Neuronal stem cell (in vitro differentiated cells): ENCODE data around the gene TRPM2.

Experiments used
- DNase-seq: peaks from one replicate; pipeline ENCODE4 v3.0.0-alpha.2; 2013; ENCODE audit warnings: low spot score
- H2AFZ ChIP-seq: one replicate; pipeline ENCODE4 v1.6.1; 2013; ENCODE audit warnings: mild to moderate bottlenecking, low read length, inconsistent platforms
- H2AK5ac ChIP-seq: 2 replicates; pipeline ENCODE4 v1.6.1; 2013; ENCODE audit warnings: low read depth, mild to moderate bottlenecking, inconsistent platforms, low read length, moderate library complexity, mixed read lengths
- H2BK120ac ChIP-seq: 2 replicates; pipeline ENCODE4 v1.6.1; 2013; ENCODE audit warnings: low read depth, mild to moderate bottlenecking, inconsistent platforms, low read length, moderate library complexity, mixed read lengths
- H2BK12ac ChIP-seq: one replicate; pipeline ENCODE4 v1.6.1; 2013; ENCODE audit warnings: low read length, inconsistent platforms
- H2BK15ac ChIP-seq: 2 replicates; pipeline ENCODE4 v1.6.1; 2013; ENCODE audit warnings: mild to moderate bottlenecking, low read length, inconsistent platforms, mixed read lengths
- H2BK5ac ChIP-seq: one replicate; pipeline ENCODE4 v1.6.1; 2013; ENCODE audit warnings: inconsistent platforms, mild to moderate bottlenecking, low read length, moderate library complexity
- H3K14ac ChIP-seq: one replicate; pipeline ENCODE4 v1.6.1; 2013; ENCODE audit warnings: low read length, inconsistent platforms
- H3K18ac ChIP-seq: 2 replicates; pipeline ENCODE4 v1.6.1; 2013; ENCODE audit warnings: low read length, inconsistent platforms
- H3K23ac ChIP-seq: 2 replicates; pipeline ENCODE4 v1.6.1; 2013; ENCODE audit warnings: low read depth, mild to moderate bottlenecking, mixed read lengths, low read length, inconsistent platforms; ENCODE audit not compliant: poor library complexity
- H3K27ac ChIP-seq: replicated peaks from 3 replicates; pipeline ENCODE4 v1.5.1; 2013; ENCODE audit warnings: low read length, inconsistent platforms
- H3K27me3 ChIP-seq, 3 experiments: 2 replicates each; pipeline ENCODE4 v1.6.1; 2013; ENCODE audit warnings: low read length in 3 of 3, mild to moderate bottlenecking in 2 of 3, inconsistent platforms in 1 of 3, low read depth in 1 of 3, mixed read lengths in 1 of 3, moderate library complexity in 1 of 3; ENCODE audit not compliant: control insufficient read depth in 3 of 3, insufficient read depth in 3 of 3
- H3K36me3 ChIP-seq, 2 donors: replicated peaks in 1 of 2; 2 replicates each; pipeline ENCODE4 v1.6.1; 2013; ENCODE audit warnings: low read length in 2 of 2; ENCODE audit not compliant: control insufficient read depth in 2 of 2, insufficient read depth in 2 of 2
- H3K4ac ChIP-seq: 2 replicates; pipeline ENCODE4 v1.6.1; 2013; ENCODE audit warnings: inconsistent platforms, mild to moderate bottlenecking, low read length, moderate library complexity
- H3K4me1 ChIP-seq, 2 donors: 1 replicate in 1 of 2; 2 replicates in 1 of 2; pipeline ENCODE4 v1.6.1; 2013; ENCODE audit warnings: low read length in 2 of 2, low read depth in 1 of 2; ENCODE audit not compliant: control insufficient read depth in 2 of 2, insufficient read depth in 1 of 2
- H3K4me2 ChIP-seq: one replicate; pipeline ENCODE4 v1.6.1; 2013; ENCODE audit warnings: mild to moderate bottlenecking, low read length, inconsistent platforms; ENCODE audit not compliant: insufficient read depth, poor library complexity, severe bottlenecking
- H3K4me3 ChIP-seq, 2 donors: 2 replicates each; pipeline ENCODE4 v1.5.1; 2013; ENCODE audit warnings: low read length in 2 of 2, mild to moderate bottlenecking in 2 of 2, inconsistent platforms in 1 of 2, moderate library complexity in 1 of 2
- H3K79me1 ChIP-seq: one replicate; pipeline ENCODE4 v1.6.1; 2013; ENCODE audit warnings: low read depth, mild to moderate bottlenecking, inconsistent platforms, low read length, moderate library complexity
- H3K9ac ChIP-seq: one replicate; pipeline ENCODE4 v1.6.1; 2013; ENCODE audit warnings: mild to moderate bottlenecking, low read depth, low read length, inconsistent platforms; ENCODE audit not compliant: poor library complexity
- H3K9me3 ChIP-seq, 2 donors: replicated peaks in 1 of 2; 2 replicates each; pipeline versions ENCODE3 to v1.6.1; 2013; ENCODE audit warnings: low read length in 2 of 2, mild to moderate bottlenecking in 2 of 2, inconsistent platforms in 1 of 2, low read depth in 1 of 2, mixed read lengths in 1 of 2, moderate library complexity in 1 of 2; ENCODE audit not compliant: control insufficient read depth in 2 of 2, insufficient read depth in 1 of 2
- H4K8ac ChIP-seq: one replicate; pipeline ENCODE4 v1.6.1; 2013; ENCODE audit warnings: low read depth, mild to moderate bottlenecking, inconsistent platforms, low read length, moderate library complexity
- H4K91ac ChIP-seq: one replicate; pipeline ENCODE4 v1.6.1; 2013; ENCODE audit warnings: low read length, low read depth, mild to moderate bottlenecking, inconsistent platforms; ENCODE audit not compliant: poor library complexity
- WGBS, 2 donors: extraction: QIAGEN DNeasy Blood & Tissue Kit; methylation state at CpG; one replicate each; pipeline ENCODE4 v1.1.7; 2013; ENCODE audit warnings: missing lambda C conversion rate in 2 of 2, mixed read lengths in 1 of 2; ENCODE audit not compliant: insufficient read length in 2 of 2, insufficient replicate concordance in 1 of 2; ENCODE audit errors: extremely low coverage in 2 of 2; 5-methylcytosine and 5-hydroxymethylcytosine counted together

The TRPM2 gene

DNA sequence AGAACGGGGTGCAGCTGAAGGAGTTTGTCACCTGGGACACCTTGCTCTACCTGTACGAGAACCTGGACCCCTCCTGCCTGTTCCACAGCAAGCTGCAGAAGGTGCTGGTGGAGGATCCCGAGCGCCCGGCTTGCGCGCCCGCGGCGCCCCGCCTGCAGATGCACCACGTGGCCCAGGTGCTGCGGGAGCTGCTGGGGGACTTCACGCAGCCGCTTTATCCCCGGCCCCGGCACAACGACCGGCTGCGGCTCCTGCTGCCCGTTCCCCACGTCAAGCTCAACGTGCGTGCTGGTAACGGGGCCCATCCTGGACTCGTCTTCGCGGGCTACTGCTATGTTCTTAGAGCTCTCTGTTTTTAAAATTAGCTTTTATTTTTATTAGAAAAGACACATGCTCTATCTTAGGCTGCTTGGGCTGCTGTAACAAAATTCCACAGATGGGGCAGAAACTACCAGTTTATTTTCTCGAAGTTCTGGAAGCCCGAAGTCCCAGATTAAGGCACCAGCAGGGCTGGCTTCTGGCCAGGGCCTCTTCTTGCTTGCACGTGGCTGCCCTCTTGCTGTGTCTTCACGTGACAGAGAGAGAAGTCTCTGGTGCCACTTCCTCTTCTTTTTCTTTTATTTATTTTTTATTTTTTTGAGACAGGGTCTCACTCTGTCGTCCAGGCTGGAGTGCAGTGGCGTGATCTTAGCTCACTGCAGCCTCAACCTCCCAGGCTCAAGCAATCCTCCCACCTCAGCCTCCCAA lies 38.1 kb downstream of the TRPM2 start:
- H2BK120ac ChIP-seq = no peak overlapping the region
- no peak for DNase-seq
- no peak overlapping the region for H3K9ac ChIP-seq
- no peak overlapping the region for H2BK5ac ChIP-seq
- no peak overlapping the region for H4K8ac ChIP-seq
- H3K4me3 ChIP-seq = no peak overlapping the region
- no peaks in the 10 kb centered on the region for H3K36me3 ChIP-seq
- no peak overlapping the region for H3K27ac ChIP-seq
- no peaks in the 10 kb centered on the region for H3K4me1 ChIP-seq
- no peak overlapping the region for H2BK12ac ChIP-seq
- no peak overlapping the region for H2BK15ac ChIP-seq
- H4K91ac ChIP-seq = no peak overlapping the region
- H3K79me1 ChIP-seq = no peaks in the 10 kb centered on the region
- no peak overlapping the region for H3K18ac ChIP-seq
- no peak overlapping the region for H3K4ac ChIP-seq
- no peak overlapping the region for H3K4me2 ChIP-seq
- no peaks in the 10 kb centered on the region for H3K27me3 ChIP-seq
- H2AK5ac ChIP-seq = peak overlapping the region; percentile 14
- WGBS, 2 donors = no CpG with 5 or more reads among the region's 34 CpGs
- peak overlapping the region; percentile 43 for H3K23ac ChIP-seq
- no peak overlapping the region for H2AFZ ChIP-seq
- no peak overlapping the region for H3K14ac ChIP-seq
- peaks cover 0 to 9% of the 10 kb centered on the region in 2 donors for H3K9me3 ChIP-seq

DNA sequence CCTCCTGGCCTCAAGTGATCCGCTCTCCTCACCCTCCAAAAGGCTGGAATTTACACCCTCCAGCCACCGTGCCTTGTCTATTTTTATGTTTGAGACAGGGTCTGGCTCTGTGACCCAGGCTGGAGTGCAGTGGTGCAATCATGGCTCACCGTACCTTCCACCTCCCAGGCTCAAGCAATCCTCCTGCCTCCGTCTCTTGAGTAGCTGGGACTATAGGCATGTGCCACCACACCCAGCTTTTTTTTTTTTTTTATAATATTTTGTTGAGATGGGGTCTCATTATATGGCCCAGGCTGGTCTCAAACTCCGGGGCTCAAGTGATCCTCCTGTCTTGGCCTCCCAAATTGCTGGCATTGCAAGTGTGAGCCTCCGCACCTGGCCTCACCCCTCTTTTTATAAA lies 38.8 kb downstream of the TRPM2 start:
- Histone ChIP-seq H3K4ac (no peak overlapping the region), H3K4me3 (no peak overlapping the region), H2AFZ (no peak overlapping the region), H3K23ac (no peak overlapping the region), H2BK5ac (no peak overlapping the region), H3K27ac (no peak overlapping the region), H2BK15ac (no peak overlapping the region), H3K79me1 (no peaks in the 10 kb centered on the region), H3K14ac (no peak overlapping the region), H3K18ac (no peak overlapping the region), H2AK5ac (no peak overlapping the region), H3K4me1 (no peaks in the 10 kb centered on the region), H2BK12ac (no peak overlapping the region), H4K8ac (no peak overlapping the region), H3K4me2 (no peak overlapping the region), H3K9ac (no peak overlapping the region), H3K27me3 (no peaks in the 10 kb centered on the region), H3K36me3 (no peaks in the 10 kb centered on the region), H4K91ac (no peak overlapping the region), H2BK120ac (no peak overlapping the region), H3K9me3 (peaks cover 0 to 9% of the 10 kb centered on the region in 2 donors)
- no CpG with 5 or more reads among the region's 6 CpGs for WGBS, 2 donors
- DNase-seq = no peak

- H3K27me3 ChIP-seq = no peaks in the 10 kb centered on the region
- no peak overlapping the region for H3K4me3 ChIP-seq
- no peak overlapping the region for H2BK5ac ChIP-seq
- no peak overlapping the region for H3K9ac ChIP-seq
- WGBS, 2 donors = no CpG with 5 or more reads among the region's 2 CpGs
- H3K36me3 ChIP-seq = no peaks in the 10 kb centered on the region
- no peak overlapping the region for H3K4me2 ChIP-seq
- no peak overlapping the region for H3K27ac ChIP-seq
- no peak overlapping the region for H2BK15ac ChIP-seq
- H3K14ac ChIP-seq = no peak overlapping the region
- H3K4ac ChIP-seq = no peak overlapping the region
- no peak overlapping the region for H2AK5ac ChIP-seq
- no peak overlapping the region for H2BK120ac ChIP-seq
- H3K9me3 ChIP-seq = peaks cover 0 to 12% of the 10 kb centered on the region in 2 donors
- H3K23ac ChIP-seq = no peak overlapping the region
- no peak overlapping the region for H3K18ac ChIP-seq
- H3K4me1 ChIP-seq = no peaks in the 10 kb centered on the region
- H4K91ac ChIP-seq = no peak overlapping the region
- no peak overlapping the region for H4K8ac ChIP-seq
- H2AFZ ChIP-seq = no peak overlapping the region
- no peak for DNase-seq
- no peaks in the 10 kb centered on the region for H3K79me1 ChIP-seq
- no peak overlapping the region for H2BK12ac ChIP-seq
These were observed 39.5 kb downstream of the TRPM2 start for GRCh38 chr21:44392916-44393315.

DNA sequence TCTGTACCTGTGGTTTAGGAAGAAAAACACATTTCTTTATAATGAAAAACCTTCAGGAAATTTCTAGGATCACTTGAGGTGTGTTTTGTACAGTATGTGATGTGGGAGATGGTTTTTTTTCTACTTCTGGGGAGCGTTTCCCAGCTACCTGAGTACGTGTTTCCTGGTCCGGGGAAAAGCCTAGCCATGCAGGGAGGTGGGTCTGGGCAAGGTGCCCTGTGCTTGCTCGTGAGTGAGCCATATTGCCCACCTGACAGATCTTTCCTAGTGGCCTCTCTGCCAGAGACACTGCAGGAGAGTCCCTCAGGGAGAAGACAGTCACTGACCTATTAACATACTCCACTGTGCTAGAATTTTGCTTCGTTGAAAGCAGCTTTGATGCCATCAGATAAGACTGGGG lies 41.3 kb downstream of the TRPM2 start:
- Histone ChIP-seq H2AFZ (no peak overlapping the region), H2BK15ac (no peak overlapping the region), H4K8ac (no peak overlapping the region), H3K23ac (no peak overlapping the region), H3K4me3 (no peak overlapping the region), H3K4me2 (no peak overlapping the region), H2AK5ac (no peak overlapping the region), H3K79me1 (no peaks in the 10 kb centered on the region), H3K27me3 (peaks cover 0 to 13% (median 0%) of the 10 kb centered on the region in 3 experiments), H3K14ac (no peak overlapping the region), H3K4me1 (no peaks in the 10 kb centered on the region), H2BK5ac (no peak overlapping the region), H3K36me3 (no peaks in the 10 kb centered on the region), H3K18ac (no peak overlapping the region), H2BK12ac (no peak overlapping the region), H3K27ac (no peak overlapping the region), H3K9ac (no peak overlapping the region), H3K9me3 (peaks cover 0 to 10% of the 10 kb centered on the region in 2 donors), H3K4ac (no peak overlapping the region), H4K91ac (no peak overlapping the region), H2BK120ac (no peak overlapping the region)
- no CpG with 5 or more reads among the region's 5 CpGs for WGBS, 2 donors
- DNase-seq = no peak
